ENCODE measurements around the gene VASN. TPM values are rescaled to one million over a fixed set of nuclear protein-coding genes. Genes with fewer than 3 reads are reported as not detected.

The VASN gene
- total RNA-seq, 1 experiment from 2014 or later: 5.1 TPM

DNA sequence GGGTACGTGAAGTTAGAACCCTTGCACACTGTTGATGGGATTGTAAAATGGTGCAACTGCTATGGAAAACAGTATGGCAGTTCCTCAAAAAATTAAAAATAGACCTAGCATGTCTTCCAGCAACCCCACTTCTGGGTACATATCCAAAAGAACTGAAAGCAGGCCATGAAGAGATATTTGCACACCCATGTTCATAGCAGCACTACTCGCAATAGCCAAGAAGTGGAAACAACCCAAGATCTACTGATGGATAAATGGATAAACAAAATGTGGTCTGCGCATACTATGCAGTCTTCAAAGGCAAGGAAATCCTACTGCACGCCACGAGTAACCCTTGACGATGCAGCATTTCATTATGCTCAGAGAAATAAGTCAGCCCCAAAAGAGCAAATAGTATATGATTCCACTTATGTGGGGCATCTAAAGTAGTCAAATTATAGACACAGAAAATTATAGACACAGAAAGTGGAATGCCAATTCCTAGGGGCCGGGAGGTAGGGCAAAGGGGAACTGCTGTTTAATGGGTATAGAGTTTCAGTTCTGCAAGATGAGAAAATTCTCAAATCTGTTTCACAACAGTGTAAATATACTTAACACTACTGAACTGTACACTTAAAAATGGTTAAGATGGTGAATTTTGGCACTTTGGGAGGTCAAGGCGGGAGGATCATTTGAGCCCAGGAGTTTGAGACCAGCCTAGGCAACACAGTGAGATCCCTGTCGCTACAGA lies 27.5 kb downstream of the VASN start:
- DNase-seq (ENCODE audit: extremely low read depth, low read depth): no peak

DNA sequence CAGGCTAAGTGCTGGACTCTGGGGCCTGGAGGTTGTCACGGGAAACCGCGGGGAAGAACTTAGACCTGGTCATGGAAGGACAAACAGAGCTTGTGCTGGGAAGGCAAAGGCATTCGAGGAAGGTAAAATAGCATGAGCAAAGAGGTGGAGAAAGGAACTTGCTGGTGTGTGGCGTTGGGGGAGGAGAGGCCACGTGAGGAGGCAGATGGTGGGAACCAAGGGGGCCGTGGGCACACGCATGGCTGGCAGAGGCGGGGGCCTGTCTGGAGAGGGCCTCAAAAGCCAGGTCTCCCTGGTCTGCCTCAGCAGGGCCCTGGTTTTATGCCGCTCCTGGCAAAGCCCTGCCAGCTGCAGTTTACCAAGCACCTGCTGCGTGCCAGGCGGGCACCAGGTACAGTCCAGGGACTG lies 29.4 kb downstream of the VASN start:
- no peak for DNase-seq (ENCODE audit: extremely low read depth, low read depth)

DNA sequence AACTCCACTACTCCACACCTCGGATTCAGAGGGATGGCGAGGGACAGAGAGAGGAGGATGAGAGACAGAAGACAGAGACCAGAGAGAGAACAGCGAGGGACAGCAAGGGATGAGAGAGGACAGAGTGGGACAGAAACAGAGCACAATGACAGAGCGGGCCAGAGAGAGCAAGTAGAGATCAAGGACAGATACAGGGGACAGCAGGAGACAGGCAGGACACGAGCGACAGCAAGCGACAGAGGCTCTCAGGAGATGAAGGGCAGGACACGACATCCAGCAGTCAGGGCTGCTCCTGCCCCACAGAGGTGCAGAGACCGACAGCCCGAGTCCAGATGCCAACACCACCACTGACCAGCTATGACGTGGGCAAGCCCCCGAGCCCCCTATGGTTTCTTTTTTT lies 29.9 kb downstream of the VASN start:
- no peak for DNase-seq (ENCODE audit: extremely low read depth, low read depth)

DNA sequence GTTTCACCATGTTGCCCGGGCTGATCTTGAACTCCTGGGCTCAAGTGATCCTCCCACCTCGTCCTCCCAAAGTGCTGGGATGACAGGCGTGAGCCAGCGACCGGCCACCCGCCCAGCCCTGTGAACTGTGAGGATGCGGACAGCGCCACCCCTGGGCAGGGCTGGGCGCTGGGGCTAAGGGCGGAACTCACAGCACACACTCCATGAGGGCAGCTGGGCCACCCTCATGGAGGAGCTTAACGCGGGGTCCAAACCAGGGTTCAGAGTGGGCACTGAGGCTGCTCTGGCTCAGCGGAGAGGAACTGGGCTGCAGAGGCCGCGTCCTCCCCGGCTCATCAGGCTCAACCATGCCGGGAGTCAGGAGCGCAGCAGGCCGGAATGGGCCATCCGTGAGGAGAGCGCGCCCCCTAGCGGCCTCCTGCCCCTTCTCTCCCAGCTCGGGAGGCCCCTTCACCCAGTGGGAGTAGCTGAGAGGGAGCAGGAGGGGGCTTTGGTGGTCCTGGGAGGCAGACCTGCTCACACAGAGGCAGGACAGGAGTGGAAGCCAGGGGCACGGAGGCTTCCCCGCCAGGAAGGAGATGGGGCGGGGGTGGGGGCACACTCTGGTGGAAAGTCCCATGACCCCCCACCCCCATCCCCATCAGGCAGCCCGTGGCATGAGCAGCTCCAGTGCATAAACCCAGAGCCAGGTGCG lies 30.9 kb downstream of the VASN start:
- peak; percentile 74 for DNase-seq (ENCODE audit: extremely low read depth, low read depth)

DNA sequence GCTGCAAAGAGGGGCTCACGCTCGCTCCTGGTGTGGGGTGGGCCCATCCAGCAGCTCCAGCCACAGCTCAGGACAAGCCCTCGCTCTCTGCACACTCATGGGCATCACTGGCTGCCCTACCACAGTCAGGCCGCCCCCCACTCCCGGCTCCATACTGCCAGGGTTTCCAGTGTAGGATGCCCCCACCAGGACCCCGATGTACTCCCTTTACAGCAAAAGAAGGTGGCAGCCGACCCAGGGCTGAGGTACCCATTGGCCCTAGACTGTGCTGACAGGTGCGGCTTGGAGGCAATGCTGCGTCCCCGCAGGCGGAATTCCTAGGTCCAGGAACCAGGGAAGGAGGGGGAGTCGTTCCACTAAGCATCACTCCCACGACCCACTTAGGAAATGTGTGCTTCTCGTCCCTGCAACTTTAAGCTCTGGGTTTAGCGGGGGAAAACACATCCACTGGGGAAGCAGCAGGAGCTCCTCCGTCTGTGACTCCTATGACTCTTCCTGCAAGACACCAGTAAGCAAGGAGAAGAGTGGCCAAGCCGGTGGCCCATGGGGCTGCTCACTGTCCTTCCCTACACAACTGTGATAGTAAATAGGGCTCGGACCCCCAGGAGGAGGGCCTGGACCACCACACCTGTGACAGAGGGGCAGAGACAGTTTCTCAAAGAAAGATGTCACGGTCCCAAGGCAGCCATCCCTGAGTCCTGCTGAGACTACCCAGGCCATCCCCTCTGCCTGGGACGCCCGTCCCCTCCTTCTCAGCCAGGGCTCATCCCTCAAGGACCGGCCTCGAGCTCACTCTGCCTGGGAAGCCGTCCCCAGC lies 31.7 kb downstream of the VASN start:
- DNase-seq (ENCODE audit: extremely low read depth, low read depth): no peak

DNA sequence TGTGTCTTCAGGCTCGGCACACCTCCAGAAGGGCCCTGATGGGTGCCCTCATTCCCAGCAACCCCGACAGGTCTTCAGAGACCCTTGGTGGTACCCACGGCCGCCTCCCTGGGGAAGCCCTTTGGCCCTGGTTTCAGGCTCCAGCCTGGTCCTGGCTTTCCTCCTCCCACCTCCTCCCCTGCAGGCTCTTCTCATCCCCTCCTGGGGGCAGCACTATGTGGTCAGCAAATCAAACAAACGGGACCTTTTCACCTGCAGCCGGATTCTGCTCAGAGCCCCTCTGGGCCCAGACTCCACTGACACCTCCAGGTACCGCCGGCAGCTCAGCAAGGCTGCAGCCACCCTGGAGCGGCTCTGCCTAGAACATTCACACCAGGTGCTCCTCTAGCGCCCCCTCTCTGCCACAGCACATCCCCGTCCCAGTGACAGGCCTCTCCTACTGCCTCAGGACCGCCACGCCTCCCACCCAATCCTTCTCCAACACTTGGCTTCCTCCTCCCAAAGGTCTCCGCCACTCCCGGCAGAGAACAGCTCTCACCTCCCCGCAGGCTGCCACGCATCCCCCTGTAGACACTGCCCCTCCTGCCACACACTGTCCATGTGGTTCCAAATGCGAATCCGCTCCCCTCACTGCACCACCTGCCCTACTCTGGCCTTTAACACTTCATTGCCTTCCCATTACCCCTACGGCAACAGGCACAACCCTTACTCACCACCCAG lies 32.8 kb downstream of the VASN start:
- peak; percentile 54 for DNase-seq (ENCODE audit: extremely low read depth, low read depth)

DNA sequence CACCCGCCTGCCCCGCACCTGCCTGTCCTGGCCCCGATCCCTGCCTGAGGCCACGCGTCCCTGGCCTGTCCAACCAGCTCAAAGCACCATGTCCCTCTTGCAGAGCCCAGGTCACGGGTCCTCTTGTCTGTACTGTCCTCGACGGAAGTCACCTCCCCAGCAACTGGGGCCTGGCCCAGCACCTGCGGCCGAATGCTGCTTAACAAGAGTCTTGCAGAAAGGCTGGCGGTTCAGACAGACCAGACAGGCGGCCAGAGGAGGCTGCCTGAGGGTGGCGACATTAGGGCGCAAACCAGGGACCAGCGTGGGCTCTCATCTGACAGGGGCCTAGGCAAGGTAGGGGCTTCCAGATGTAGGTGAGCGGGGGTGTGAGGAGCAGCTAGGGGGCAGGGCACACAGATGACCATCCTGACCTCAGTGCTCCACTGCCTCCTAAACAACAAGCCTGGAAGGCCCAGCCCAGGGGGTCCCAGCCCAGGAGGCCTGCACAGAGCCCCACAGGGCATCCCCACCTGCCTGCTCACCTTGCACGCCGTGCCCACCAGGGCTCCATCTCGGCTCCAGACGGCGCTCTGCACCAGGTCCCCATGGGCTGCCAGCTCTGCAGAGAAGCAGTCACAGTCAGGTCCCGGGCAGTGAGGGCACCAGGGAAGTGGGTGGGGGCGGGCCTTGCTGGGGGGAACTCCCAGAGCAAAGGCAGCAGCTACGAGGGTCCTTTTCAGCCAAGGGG lies 33.5 kb downstream of the VASN start:
- DNase-seq (ENCODE audit: extremely low read depth, low read depth): no peak

DNA sequence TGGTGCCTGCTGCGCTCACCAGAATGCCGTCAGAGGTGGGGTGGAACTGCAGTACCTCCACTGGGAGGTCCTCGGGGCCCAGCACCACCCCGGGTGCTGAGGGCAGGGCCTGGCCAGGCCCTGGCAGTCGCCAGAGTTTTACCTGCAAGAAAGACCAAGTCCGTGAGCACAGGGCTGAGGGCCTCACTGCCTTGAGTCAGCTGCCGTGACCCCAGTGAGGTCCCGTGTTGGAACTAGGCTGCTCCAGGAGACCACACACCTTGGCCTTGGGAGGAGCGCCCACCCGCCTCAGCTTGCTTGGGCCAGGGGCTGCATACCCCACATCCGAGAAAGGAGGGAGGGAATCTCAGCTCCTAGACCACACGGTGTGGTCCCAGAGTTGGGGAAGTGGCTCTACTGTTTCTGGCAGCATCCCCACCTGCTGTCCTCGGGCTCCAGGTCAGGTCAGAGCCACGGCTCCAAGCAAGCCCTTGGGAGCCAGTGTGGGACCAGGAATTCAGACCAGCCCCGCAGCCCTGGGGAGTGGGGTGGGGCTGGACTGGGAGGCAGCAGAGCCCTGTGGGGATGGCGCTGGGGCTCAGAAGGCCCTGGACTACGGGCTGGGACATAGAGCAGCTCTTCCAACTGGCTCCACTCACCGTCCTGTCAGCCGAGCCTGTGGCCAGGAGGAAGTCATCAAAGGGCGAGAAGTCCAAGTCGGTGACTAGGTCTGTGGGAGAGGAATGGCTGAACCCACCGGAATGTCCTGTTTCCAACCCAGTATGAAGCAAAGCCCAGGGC lies 36.1 kb downstream of the VASN start:
- DNase-seq (ENCODE audit: extremely low read depth, low read depth): no peak

DNA sequence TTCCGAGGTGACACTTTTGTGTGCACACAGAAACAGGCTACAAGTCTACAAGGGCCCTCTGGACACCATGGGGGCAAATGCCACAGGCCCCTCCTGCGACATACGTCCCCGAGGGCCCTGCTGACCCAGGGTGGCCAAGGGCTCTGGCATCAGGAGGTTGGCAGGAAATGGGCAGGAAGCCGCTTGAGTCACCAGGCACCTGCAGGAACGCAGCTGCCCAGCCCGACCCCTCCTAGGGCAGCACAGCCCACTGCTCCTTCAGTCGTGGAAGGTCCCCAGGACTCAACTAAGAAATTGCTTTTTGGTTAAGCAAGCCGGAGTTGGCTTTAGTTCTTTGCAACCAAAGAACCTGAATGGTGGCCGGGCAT lies 36.7 kb downstream of the VASN start:
- DNase-seq (ENCODE audit: extremely low read depth, low read depth): no peak

DNA sequence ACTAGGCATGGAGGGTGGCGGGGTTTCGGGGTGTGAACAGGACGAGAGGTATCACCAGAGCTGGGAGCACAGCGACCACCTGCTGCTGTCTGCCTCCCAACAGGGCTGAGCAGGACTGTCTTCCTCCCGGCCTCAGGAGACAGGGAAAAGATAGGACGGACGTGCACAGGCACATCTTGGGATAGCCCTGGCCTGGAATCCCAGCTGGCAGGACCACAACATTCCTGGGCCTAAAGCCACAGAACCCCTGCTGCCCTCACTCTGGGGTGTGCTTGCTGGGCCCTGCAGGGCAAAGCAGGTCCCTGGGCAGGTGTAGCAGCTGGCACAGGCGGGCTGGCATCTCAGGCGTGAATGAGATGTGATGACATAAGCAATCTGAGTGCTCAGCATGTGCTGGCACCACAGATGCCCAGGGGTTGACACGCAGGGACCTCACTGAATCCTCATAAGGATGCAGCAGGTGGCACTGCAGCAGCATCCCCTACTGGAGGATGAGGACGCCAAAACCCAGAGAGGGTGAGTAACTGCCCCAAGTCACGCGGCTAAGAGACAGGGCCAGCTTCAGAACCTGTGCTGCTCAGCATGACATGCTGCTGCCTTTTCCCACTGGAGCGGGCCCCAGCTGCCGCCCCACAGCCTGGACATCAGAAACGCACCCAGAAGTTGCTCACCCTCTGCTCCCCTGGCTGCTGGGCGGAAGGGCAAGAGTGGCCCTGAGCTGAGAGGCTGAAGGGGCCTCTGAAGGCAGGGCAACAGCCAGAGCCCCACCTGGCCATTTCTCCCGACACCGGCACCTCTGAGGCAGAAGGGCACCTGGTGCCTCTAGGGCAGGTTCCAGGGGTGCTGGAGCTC lies 37.7 kb downstream of the VASN start:
- no peak for DNase-seq (ENCODE audit: extremely low read depth, low read depth)

DNA sequence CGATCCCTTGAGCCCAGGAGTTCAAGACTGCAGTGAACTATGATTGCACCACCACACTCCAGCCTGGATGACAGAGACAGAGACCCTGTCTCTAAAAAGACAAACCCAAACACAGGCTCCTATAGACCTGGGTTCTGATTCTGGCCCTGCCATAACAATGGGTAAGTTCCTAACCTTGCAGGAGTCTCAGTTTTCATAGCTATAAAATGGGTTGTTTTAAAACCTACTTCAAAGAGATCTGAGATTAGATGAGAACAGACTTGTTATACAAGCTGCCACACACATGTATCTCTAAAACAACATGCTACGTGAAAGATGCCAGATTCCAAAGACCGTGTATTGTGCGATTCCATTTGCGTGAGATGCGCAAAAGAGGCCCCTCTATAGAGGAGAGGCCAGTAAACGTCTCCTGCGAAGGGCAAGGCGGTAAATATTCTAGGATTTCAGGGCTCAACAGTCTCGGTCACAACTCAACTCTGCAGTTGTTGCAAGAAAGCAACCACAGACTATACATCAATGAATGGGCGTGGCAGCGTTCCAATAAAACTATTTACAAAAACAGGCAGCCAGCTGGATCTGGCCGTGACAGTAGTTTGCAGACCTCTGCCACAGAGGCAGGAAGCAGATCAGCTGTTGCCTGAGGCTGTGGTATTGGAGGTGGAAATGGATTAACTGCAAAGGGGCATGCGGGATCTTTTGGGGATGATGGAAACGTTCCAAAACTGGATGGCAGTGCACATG lies 38.9 kb downstream of the VASN start:
- no peak for DNase-seq (ENCODE audit: extremely low read depth, low read depth)

DNA sequence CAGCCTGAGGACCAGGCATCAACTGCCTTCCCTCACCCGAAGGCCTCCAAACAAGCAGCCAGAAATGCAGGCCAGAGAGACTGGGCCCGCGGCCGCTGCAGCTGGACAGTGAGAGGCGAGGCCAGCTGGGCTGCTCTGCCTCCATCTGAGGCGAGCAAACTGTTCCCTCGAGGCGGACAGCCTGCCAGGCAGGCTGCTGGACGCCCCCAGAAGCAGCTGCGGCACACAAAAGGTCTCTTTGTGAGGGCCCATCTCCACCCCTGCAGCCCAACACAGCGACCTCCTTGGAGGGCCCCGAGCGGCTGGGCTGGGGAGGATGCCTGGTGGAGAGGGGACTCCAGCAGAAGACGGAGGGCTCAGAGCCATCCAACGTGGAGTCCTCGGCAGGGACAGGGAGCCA lies 40.0 kb downstream of the VASN start:
- DNase-seq (ENCODE audit: extremely low read depth, low read depth): no peak

DNA sequence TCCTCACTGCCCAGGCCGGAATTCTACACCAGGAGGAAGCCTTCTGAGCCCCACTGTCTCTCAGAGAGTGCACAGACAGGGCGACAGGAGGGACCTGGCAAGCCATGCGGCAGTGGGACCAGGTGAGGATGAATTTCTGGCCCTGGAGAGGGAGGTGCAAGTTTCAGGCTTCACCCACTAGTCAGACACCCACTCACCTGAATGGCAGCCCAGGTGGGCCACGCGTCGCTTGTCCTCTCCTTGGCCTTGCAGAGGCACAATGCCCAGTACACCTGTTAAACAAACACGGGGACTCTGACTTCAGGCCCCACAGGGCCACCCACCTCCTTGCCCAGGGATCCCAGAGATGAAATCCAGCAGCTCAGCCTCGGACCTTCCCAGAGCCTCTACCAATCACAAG lies 40.5 kb downstream of the VASN start:
- no peak for DNase-seq (ENCODE audit: extremely low read depth, low read depth)

DNA sequence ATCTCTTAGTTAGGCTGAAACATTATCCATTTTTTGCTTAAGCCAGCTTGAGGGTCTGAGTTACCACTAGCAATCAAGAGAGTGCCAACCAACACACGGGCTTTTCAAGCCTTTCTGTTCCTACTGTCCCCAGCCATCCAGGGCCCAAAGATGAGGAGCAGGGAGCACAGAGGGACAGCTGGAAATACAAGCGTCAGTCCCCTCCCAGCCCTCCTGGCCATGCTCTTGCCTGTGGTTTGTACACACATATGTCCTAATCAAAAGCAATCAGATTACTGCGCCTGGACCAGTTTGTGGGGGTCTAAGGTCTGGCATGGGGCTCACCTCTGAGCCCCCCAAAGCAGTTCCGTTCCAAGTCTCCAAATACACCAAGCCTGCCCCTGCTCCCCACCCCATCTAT lies 41.2 kb downstream of the VASN start:
- DNase-seq (ENCODE audit: extremely low read depth, low read depth): no peak

DNA sequence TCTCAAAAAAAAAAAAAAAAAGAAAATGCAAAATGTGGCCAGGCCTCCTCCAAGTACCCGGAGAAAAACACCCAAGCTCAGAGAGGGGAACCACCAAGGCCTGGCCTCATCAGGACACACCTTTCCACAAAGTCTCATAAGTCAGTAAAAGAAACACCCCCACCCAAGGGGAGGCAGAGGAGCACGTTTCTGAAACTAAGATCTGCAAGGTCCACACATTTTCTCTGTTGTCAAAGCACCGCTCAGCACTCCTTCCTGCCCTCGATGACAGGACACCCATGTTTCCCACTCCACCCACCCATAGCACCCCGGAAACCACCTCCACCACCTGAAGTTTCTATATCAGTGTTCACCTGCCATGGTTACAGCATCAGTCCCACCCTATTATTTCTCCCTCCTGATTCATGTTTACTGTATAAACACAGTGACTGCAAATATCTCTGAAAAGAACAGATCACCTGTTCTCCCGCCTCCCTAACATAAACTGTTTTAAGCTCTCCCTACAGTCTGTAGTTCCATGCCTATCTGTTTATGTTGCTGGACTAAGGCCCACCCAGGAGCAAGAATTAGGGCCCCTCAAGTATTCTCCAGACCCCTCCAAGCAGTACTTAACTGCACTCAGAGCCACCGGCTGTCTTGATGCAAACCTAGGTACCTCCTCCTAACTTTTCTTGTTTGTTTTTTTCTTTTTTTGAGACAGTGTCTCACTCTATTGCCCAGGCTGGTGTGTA lies 42.7 kb downstream of the VASN start:
- no peak for DNase-seq (ENCODE audit: extremely low read depth, low read depth)

DNA sequence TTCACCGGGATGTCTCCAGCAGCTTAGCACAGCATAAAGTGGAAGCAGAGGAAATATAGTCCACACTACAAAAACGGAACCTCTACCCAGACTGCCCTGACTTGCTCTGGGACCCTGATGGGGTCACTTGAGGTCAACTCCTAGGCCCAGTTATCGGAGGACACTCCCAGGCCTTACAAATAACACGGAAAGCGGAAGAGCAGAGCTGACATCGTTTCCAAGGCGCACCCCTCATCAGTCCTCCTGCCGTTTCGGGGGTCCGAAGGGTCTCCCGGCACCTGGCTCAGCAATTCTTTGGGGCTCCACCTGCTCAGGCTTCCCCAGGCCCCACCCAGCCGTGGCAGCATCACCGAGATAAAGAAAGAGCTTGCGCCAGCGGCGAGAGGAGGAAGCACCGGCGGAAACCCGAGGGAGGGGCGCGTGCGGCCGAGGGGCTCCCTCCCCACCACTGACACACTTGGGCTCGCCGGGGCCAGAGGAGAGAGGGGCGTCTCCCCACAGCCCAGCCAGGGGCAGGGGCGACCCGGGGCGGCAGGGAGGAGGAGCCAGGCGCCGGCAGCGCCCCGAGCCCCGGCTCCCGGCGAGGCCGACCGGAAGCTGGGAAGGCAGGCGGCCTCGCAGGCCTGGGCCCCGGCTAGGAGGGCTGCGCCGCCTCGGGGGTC lies 44.0 kb downstream of the VASN start:
- DNase-seq (ENCODE audit: extremely low read depth, low read depth): no peak

Data from NCI-H460 (cell line).